Limb (tissue), 2 donors: ENCODE results near the gene ICA1.

Experiments used
- DNase-seq, 2 donors: peaks; one replicate each; pipeline ENCODE4 v3.0.0-alpha.2; 2016; ENCODE audit errors: extremely low spot score in 2 of 2

The ICA1 gene

DNA sequence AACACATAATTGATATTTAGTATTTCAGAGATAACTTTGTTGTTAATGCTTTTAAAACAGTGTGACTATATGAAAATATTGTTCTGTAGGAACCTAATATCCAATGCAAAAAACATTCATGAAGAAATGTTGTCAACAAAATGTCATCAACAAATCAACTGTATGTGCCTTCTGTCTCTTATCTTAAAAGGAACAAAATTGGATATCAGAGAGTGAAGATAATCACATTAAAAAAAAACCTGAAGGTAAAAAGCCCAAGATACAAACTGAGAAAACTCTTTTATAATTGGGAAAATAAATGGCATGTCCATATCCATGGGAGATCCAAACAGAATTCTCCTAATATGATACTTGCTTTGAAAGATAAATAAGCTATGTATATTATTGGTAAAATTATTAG is 33.9 kb downstream of the ICA1 start:
- no peak for DNase-seq

DNA sequence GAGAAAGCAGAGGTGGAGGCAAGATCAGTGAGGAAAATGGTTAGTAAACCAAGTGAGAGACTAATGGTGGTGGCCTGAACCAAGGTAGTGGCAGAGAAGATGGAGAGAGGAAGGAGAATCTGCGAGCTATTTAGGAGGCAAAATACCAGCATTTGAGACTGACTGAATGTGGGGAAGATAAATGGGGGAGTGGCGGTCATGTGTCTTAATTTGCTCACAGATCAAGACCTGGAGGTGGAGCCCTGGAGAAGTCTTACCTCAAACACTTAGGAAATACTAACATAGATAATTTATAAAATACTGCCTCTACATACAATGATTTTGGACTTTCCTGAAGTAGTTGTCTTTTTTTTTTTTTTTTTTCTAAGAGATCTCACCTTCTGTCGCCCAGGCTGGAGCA is 34.7 kb downstream of the ICA1 start:
- no peak for DNase-seq

DNA sequence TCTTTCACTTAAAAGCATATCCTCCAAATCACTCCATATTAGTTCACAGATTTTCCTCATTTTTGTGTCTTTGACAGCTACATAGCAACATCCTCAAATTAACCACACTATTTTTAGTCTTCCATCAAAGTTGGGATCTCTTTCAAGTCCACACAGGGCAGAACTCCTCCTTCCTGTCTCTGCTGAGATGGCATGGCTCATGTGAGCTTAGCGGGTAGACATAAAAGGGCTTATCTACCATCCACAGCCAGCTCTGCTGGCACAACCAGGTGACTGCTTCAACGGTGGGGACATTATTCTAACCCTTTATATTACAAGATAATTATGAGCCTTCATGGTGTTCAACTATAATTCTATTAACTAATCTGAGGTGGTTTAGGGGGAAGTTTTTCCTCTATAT is 35.5 kb downstream of the ICA1 start:
- DNase-seq = no peak

DNA sequence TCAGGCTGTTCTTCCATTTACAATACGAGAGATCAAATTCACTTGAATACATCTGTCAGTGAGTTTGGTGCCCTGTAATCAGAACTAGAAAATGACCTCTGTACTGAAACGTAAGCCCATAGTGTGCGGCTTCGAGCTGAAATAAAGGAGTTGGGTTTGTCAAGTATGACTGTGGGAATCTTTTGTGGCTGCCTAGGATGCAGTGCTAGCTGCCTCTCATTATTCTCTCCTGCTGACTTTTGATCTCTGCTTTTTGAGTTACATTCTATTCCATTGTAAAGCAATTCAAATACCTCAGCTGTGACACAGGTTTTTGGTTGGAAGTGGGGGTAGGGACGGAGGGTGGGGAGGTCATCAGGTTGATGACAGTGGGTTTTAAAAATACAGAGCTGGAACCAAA is 40.4 kb downstream of the ICA1 start:
- DNase-seq = no peak

DNA sequence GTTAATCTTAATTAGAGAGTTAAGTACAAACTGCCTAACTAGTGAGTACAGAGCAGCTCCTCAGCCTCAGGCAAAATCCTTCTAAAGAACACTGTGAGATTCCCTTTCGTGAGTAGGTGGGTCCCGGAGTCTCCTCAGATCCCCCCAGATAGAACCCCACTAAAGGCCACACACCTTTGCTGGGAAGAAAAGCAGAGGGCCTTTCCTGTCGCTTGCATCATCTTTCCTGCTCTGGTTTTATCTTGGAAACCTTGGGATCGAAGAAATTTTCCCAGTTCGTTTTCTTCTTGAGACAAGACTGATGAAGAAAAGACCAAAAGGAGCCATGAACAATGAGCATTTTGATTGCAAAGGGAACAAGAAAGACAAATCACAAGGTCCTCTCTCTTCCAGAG is 40.9 kb downstream of the ICA1 start:
- DNase-seq = no peak

DNA sequence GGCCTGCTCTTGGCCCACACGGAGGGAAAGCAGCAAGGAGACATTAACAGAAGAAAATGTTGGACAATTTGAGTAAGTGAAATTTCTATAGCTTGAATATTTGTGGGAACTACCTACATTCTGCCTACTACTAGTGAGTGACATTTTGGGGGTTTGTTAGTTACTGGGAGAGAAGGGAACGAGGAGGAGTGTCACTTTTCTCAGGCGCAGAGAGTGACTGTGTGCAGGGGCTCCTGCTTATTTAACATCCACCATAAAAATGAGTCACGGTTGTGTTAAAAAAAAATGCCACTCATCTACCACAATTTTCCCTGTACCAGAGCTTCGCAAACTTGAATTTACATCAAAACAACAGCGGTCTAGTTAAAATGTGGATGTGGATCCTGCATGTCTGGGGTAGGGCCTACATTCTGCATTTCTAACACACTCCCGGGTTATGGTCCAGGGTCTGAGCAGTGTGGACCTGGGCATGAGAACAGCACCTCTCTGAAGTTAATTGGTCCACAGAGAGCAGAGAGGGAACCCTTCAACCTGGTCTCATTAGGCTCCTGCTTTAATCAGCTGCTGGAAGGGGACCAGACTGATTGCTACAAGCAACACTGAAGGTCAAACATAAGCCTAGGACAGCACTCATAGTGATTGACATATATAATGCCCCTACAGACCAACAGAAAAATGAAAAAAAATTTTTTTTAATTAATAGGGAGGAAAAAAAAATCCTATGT is 41.4 kb downstream of the ICA1 start:
- DNase-seq = no peak

DNA sequence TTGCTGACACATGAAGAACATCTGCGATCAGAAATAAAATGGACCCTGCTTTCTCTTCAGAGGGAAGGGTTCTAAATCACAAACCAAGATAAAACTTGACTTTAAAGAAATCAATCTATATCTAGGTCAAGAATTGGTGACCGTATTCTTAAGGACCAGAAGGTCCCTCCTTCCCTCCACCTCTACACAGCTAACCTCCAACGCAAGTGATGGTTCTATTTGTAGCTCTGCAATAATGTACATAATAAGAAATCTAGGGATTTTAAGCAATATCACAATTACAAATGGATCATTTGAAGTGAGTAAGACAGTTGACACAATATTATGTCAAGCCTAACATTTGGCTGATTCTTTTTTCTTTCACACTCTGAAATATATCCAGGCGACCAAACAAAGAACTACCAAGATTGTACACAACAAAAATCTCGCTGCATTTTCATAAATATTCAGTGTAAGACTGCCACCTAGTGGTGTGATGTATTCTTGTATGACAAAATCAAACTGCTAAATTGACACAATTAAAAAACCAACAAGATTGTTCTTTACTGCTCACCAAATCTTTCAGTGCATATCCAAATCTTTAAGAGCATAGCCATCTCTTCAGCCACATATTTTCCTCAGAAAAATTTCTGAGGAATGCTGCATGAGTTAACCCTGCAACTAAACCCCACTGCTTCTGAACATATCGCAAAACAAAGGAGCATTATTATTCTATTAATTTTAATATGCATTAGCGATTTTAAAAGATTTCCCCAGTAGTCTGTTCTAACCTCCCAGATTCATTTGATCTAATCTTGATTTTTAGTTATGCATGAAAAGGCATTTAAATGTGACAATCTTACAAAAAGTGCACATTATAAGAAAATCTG is 44.5 kb downstream of the ICA1 start:
- DNase-seq = peak in 1 of 2 donors; percentile 84

DNA sequence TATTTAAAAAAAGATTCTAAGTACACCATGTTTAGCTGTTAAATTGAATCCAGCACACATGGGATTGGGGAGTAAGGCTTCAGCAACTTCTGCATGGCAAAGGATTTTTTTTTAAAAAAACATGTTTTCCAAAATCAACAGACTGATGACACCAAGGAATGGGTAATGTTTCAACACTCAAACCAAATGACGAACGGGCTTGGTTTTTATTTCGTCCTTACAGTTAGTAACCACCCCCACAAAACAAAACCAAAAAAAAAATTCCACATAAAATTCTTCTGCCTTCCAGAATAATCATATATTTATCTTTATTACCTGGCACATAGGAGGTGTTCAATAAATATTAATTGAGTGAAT is 45.7 kb downstream of the ICA1 start:
- DNase-seq = no peak

DNA sequence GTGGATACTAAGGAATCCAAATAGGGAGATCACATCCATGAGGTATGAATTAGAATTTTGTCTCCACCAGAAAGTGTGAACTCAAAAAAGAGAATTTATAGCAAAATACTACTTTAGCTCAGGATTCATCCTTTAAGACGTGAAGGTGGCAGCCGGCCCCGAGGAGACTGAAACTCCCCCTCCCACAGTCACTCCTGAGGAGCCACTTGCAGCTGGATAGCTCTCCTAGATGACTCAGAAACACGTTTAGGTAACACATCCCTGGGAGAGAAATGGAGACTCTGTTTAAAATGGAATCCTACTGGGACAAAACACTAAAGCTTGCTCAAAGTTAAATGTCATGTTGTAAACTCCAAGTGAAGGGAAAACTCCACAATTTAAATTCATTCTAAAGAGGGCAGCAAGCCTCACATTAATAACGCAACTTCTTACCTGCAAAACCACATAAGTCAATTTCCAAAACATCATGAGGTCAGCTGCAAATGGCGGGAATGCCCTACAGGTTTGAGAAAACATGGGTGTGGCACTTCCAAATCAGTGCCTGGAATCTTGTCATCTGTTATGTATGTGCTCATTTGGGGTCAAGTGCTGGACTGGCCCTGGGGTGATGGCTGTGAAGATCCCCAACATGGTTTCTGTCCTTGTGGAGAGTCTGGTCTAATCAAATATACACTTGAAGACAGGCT is 46.2 kb downstream of the ICA1 start:
- DNase-seq = no peak

DNA sequence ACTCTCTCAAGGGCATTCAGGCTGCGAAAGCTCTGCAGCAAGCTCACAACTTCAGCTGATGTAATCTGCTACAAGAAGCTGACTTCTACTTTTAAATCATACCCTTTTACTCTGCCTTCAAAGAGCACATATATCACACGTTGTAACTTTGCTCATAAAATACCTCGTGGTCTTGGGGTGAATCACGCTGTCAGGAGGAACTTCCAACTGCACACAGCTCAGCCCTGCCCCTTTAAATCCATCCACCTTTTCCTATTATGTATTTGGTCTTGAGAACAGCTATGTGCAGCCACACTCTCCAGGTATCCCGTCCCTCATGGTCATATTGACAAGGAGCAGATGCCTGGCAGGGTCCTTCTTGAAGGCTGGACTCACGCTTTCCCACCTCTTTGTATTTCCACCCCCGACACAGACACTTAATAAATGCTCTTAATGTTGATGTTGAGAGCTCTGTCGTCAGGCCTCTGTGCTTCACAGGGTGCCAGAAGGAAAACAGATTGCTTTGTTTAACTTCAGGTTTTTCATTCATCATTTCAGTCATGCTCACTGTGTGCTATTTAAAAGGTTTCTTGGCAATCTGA is 47.6 kb downstream of the ICA1 start:
- peak; percentile 27 to 38 for DNase-seq

DNA sequence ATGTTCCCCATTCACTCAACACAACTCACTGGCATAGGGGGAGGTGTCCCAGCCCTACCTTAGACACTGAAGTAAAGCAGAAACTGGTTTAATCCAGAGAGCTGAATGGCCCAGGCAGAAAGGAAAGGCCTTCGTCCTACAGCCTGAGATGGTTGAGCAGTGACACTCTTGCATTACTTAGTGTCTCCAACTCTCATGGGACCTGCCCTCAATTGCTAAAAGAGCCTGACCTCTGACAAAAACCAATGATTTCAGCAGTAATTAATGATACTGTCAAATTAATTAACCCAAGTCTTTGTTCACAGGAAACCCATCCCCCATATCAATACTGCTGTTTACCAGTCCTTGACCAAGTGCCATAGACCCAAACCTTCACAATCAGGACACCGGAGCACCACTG is 48.6 kb downstream of the ICA1 start:
- no peak for DNase-seq

DNA sequence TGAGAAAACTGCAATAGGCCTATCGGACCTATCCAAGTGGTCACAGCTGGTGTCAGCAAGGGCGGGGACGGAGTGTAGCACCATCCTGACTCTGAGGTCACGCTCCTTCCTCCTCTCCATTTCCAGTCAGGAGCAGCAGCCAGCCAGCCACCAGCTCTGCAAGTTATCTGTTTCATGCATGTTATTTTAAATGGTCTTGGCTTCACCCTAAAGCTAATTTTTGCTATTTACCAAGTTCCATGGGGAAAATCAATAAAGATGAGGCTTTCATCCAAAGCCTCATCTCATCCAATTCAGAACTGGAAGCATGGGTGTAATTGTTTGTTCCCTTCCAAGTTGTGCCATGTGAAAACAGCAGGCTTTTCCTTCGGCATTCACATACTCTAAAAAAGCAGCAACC is 49.3 kb downstream of the ICA1 start:
- DNase-seq = no peak

DNA sequence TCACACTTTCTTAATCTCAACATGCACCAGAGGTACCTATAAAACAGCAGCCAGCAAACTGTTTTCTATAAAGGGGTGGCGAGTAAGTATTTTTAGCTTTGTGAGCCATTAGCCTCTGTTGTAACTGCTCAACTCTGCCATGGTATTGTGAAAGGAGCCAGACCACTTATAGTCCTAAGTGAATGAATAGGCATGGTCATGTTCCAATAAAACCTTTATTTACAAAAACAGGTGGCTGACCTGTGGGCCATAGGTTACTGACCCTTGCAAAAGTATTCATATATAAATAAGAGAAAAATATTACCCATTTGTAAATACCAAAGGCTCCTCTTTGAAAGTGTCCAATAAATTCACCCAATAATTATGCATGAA is 50.3 kb downstream of the ICA1 start:
- no peak for DNase-seq

DNA sequence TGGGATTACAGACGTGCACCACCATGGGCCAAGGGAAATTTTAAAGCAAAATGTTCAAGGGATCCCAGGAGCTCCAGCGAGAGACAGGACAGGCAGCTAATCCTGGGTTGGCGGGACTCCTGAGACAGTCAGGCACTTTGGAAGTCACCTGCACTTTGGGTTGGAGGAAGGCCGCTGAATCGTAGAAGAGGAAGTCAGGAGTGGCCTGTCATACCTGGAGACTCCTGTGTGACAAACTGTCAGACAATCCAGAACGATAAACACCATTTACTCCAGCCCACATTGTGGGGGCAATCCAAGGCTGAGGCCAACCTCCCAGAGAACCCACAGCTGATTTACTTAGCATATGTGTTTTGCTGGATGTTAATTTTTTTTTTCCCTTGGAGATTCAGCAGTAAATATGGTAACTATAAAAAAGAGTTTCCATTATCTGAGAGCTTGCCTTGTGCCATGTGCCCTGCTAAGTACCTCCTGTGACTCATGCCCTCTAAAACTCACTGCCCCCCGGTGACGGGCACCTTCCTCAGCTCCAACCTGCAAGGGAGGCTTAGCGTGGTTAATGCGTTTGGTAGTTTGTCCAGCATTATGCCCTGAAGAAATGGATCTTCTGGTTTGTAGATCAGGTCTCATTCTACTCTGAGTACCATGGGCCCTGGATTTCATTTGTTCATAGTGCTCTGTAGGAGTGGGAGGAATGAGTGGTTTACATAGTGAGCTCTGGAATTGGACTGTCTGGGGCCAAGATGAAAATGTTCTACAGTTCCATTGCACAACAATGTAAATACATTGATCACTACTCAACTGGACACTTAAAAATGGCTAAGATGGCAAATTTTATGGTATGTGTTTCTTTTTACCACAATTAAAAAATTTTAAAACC is 50.9 kb downstream of the ICA1 start:
- DNase-seq = no peak

DNA sequence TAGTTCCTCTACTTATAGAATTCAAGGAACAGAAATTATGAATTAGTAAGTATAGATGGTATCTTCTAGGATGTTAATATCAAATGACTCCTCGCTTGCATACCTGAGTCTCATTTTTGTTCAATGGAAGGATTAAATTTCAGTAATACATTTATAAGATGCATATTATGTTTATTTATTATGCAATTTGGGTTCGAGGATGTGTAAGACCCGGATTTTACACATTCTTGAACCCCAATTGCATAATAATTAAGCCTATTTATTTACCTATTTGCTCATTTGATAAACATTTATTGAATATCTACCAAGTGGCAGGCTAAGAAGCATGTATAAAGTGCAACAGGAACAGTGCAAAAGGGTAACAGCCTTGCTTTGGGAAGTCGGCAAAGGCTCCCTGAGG is 52.6 kb downstream of the ICA1 start:
- DNase-seq = no peak

DNA sequence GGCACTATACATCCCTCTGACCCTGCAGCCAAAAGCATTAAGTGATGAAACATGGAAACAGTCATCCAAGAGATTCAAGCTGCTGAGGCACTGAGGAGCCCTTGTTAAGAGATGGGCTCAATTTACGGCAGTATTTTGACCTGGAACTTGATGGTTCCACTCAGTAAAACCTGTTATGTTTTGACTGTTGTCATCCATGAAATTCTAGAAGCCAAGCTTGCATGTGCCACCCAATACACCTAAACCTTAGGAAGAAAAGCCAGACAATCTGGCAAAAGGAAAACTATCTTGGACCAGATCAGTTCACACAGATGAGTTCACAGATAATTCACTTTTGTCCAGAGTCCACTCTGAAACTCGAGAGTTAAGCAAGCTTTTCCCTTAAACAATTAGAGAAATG is 53.2 kb downstream of the ICA1 start:
- no peak for DNase-seq

DNA sequence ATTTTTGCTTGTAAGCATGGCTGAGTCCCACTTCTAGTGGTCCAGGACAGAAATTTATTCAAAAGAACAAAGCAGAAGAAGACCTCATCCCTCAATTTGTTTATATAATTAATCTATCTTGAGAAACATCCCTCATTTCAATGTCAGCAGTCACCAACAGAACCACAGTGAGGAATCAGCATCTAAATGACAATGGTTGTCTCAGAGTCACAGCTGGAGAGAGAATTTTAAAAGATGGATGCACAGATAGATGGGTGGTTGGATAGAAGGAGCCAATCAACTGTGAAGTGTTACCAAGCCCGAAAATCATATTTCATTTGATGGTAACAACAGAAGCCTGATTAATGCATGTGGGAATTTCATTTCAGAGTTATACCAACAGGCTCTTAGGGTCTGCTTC is 55.0 kb downstream of the ICA1 start:
- no peak for DNase-seq

DNA sequence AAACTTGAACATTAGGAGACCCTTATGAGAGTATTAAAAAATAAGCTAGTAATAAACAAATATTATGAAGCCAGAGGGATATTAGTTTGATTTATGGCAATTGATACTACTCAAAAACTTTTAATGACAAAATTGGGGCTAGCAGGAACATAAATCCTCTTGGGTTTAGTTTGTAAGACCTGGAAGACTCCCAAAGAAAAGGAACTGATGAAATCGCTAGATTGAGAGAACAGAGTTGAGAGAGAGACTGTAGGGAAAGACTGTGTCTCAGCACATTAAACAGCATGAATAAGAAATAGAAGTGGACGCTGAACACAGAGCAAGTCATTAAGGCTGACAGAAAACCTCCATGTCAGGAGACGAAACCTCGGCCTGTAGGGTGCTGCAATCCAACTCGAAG is 56.4 kb downstream of the ICA1 start:
- DNase-seq = no peak

DNA sequence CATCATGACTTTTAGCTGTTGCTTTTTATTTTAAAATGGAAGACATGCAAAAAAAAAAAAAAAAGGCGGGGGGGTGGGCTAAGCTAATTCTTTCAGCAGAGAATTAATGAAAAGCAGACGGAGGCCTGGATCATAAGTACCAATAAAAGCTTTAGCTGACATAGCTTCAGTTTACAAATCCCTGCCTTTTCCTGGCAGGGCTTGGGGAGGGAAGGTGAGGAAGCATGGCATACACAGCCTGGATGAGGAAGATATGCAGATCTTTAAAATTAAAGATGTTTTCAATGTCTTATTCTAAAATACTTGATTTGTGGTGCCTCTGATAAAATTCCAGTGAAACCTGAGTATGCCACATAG is 57.0 kb downstream of the ICA1 start:
- no peak for DNase-seq

DNA sequence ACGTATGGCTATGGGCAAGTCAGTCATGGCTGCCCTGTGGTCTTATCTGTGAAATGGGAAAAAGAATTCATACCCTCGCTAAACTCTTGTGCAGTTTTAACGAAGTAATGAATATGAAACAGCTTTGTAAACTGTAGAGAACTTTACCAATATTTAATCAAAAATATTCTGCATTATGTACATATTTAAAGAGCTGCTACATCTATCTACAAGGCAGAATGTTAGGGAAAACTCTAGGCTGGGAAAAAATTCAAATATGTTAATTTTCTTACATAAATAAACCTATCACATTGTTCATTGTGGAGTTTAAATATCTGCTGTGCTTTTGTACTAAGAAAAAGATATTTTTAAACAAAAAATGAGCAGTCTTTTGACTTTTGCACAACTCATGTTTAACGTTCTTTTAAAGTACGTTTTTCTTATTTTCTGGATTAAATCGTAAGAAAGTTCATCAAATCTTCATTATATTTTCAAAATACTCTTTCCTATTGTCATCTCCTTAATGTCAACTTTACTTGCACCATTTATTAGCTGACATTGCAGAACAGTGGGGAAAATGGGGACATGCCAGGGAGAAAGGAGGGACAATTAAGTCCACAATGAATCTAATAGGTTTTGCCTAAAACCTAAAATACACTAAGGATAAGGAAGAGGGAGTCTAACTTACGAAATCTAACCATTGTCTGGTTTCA is 57.5 kb downstream of the ICA1 start:
- no peak for DNase-seq
